ENCODE results near the gene RAD51B.
A peak's percentile ranks its signal among the peaks of the same experiment; 100 is the strongest.

RAD51B gene

DNA sequence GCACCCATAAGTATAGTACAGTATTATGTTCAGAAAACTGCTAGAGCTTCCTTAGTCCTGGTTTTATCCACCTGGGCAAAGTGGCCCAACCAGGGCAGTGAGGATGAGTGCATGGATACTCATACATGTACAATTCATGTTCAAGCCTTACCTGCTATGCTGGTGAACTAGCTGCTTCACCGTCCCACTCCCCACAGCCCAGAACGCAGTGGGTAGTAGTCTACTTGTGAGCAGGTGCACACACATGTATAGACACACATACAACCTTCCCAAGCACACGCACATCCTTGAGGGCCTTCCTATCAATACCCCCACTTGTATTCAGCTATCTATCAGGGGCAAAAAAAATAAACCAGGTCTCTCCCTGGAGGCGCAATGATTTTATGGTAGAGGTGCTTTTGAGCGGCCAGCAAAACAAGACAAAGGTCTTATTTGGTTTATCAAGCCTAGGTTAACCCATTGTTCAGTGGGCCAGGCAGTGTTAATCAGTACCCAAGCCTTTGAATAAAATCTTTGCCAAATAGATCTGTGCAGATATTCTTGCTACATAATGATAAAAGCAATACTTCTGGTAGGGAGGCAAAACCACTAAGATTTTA lies 903.5 kb downstream of the RAD51B start:
- peaks cover 33% of the 10 kb centered on the region for H3K4me1 Mint-ChIP-seq
- H3K9me3 Mint-ChIP-seq: peaks cover 6% of the 10 kb centered on the region
- H3K4me3 Mint-ChIP-seq: no peak overlapping the region
- no peaks in the 10 kb centered on the region for H3K27me3 Mint-ChIP-seq
- H3K27ac Mint-ChIP-seq: no peak overlapping the region
- no peaks in the 10 kb centered on the region for H3K36me3 Mint-ChIP-seq
- ATAC-seq: no peak

DNA sequence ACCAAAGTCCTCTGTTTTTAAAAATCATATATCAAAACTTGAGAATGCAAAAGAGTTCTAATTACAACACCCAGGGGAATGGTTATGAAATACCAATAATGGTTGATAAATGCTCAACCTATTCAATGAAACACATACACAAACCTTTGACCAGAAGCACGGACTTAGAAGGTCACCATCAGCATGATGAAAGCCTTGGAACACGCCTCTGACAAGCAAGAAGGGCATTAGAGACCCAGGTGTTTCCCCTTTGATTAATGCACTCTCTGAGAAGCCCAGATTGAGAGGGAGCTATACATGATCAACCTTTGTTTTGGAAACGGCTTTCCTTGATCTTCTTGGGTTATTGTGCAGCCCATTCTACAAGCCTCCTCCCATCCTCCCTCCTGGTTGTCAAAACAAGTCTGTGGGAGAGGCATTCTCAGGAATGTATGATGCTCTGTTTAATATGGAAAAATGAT lies 904.3 kb downstream of the RAD51B start:
- H3K27ac Mint-ChIP-seq: no peak overlapping the region
- peaks cover 6% of the 10 kb centered on the region for H3K9me3 Mint-ChIP-seq
- no peaks in the 10 kb centered on the region for H3K27me3 Mint-ChIP-seq
- H3K4me3 Mint-ChIP-seq: no peak overlapping the region
- peaks cover 36% of the 10 kb centered on the region for H3K4me1 Mint-ChIP-seq
- H3K36me3 Mint-ChIP-seq: no peaks in the 10 kb centered on the region
- ATAC-seq: no peak

DNA sequence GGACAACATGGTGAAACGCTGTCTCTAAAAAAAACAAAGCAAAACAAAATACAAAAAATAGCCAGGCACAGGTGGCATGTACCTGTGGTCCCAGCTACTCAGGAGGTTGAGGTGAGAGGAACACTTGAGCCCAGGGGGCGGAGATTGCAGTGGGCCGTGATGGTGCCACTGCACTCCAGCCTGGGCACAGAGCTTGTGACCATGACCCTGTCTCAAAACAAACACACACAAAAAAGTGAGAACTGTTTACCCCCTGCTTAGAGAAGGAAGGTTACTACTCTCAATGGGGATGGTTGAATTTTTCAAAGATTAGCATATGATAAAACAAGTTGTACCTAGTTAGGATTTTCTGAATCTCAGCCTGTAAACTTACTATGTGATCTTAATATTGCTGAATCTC lies 905.3 kb downstream of the RAD51B start:
- no peaks in the 10 kb centered on the region for H3K27me3 Mint-ChIP-seq
- ATAC-seq: no peak
- H3K27ac Mint-ChIP-seq: no peak overlapping the region
- no peak overlapping the region for H3K4me3 Mint-ChIP-seq
- H3K4me1 Mint-ChIP-seq: peaks cover 39% of the 10 kb centered on the region
- no peaks in the 10 kb centered on the region for H3K36me3 Mint-ChIP-seq
- H3K9me3 Mint-ChIP-seq: peaks cover 3% of the 10 kb centered on the region

DNA sequence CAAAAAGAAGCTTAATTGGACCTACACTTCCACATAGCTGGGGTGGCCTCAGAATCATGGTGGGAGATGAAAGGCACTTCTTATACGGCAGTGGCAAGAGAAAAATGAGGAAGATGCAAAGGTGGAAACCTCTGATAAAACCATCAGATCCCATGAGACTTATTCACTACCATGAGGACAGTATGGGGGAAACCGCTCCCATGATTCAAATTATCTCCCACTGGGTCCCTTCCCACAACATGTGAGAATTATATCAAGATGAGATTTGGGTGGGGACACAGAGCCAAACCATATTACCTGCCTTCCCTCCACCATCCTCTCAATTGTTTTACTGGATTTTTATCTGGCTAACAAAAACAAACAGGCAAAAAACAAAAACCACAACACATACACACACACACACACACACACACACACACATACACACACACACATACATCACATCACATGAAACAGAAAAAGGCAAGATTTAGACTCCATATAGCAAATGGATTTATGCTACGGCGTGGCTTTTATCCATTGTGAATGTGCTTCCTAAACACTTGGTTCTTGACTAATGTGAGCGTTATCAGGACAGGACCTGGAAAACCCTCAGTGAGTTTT lies 906.6 kb downstream of the RAD51B start:
- Mint-ChIP-seq H3K36me3 (no peaks in the 10 kb centered on the region), H3K4me1 (peaks cover 50% of the 10 kb centered on the region), H3K27ac (no peak overlapping the region), H3K9me3 (peaks cover 3% of the 10 kb centered on the region), H3K4me3 (no peak overlapping the region), H3K27me3 (no peaks in the 10 kb centered on the region)
- no peak for ATAC-seq

DNA sequence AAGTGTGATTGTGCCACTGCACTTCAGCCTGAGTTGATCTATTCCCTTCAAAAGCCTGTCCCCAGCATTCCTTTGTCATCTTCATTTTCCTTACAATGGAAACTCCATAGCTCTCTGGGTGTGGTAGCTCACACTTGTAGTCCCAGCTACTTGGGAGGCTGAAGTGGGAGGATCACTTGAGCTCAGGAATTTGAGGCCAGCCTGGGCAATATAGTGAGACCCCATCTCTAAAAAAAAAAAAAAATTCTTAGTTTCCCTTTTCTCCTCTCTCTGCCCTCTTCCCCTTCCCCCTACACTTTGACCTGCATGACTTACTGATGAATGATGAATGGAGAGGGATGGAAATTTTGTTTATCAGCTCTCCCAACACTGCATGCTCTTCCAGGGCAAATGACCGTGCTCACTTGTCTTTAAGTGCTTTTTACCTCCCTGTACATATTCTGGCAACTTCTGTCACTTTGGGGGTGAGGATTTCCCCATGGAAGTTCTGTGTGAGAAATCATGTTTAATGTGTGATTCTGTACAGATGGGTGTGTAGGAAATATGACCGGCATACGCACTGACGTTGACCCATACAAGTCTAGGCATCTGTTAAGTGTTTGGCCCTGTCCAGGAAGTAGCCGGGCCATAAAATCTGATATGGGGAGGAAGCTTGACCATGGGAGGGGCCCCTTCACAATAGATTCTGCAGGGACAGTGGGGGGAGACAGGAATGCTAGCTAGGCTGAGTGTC lies 907.9 kb downstream of the RAD51B start:
- peaks cover 3% of the 10 kb centered on the region for H3K9me3 Mint-ChIP-seq
- no peaks in the 10 kb centered on the region for H3K27me3 Mint-ChIP-seq
- H3K4me1 Mint-ChIP-seq: peaks cover 58% of the 10 kb centered on the region
- no peak for ATAC-seq
- no peaks in the 10 kb centered on the region for H3K36me3 Mint-ChIP-seq
- H3K27ac Mint-ChIP-seq: peak overlapping the region; percentile 75
- H3K4me3 Mint-ChIP-seq: no peak overlapping the region

DNA sequence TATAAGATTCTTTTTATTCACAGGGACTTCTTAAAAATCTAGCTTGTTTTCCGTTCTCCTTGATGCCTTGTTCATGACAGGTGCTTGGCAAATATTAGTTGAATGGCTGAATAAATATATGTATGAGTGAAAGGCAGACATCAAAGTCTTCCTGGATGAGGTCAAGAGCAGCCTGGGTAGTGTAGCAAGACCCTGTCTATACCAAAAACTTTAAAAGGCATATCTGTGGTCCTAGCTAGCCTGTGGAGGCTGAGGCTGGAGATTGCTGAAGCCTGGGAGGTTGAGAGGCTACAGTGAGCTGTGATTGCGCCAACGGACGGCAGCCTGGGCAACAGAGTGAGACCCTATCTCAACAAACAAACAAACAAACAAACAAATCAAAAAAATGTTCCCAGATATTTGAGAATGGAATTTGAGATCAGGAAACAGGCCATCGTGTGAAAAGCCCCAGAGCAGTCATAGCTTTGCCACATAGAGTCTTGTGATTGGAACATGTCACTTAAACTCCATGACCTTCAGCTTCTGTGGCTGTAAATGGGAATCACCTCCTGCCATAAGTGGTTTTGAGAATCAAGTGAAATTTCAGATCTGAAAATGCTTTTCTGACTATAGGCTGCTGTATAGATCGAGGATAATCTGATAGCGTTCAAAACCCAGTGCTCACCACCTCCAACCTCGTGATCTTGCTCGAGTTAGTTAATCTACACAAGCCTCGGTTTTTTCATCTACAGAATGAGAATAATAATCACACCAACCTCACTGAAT lies 908.9 kb downstream of the RAD51B start:
- peak overlapping the region; percentile 75 for H3K27ac Mint-ChIP-seq
- peak; percentile 52 for ATAC-seq
- no peaks in the 10 kb centered on the region for H3K36me3 Mint-ChIP-seq

DNA sequence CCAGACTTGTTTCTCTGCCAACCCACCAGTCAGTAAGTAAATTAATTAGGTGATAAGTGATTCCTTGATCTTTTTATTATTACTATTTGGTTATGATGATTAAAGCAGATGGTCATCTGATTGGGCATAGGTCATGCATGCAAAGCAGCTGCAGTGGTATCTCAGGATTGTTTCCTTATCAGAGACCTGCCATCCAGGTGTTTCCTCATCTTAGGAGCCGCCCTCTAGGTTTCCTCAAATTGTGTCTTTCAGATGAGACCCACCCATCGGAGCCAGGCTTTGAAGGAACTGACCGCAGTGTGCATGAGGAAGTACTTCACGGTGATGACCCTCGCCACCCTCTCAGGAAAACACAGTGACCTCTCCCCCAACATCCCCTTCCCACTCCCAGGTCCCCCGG lies 910.0 kb downstream of the RAD51B start:
- Mint-ChIP-seq H3K36me3 (no peaks in the 10 kb centered on the region), H3K4me3 (peak overlapping the region; percentile 43), H3K4me1 (peaks cover 79% of the 10 kb centered on the region), H3K27ac (peak overlapping the region; percentile 80), H3K9me3 (peaks cover 3% of the 10 kb centered on the region), H3K27me3 (no peaks in the 10 kb centered on the region)
- no peak for ATAC-seq

More for the DNA sequence above, 908.9 kb downstream of the RAD51B start:
- H3K9me3 Mint-ChIP-seq: peaks cover 3% of the 10 kb centered on the region
- H3K4me1 Mint-ChIP-seq: peaks cover 69% of the 10 kb centered on the region
- H3K4me3 Mint-ChIP-seq: no peak overlapping the region
- no peaks in the 10 kb centered on the region for H3K27me3 Mint-ChIP-seq

DNA sequence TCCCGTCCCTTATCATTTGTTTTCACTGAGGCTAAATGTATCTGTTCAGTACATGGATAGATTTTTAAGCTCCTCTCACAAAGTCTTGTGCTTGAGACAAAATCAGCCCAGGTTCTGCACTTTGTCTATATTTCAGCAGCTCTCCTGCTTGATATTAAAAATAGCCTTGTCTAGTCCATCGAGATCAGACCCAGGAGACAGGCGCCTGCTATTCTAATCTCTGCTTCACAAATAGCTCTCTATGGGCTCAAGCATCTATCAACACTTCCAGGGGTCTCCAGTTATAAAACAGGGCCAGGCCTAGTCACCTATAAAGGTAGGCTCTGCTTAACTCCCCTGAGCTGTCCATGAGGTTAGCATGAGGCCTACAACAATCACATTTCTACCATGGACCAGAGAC lies 910.8 kb downstream of the RAD51B start:
- Mint-ChIP-seq H3K4me1 (peaks cover 87% of the 10 kb centered on the region), H3K36me3 (no peaks in the 10 kb centered on the region), H3K9me3 (peaks cover 3% of the 10 kb centered on the region), H3K27ac (peak overlapping the region; percentile 80), H3K4me3 (no peak overlapping the region), H3K27me3 (no peaks in the 10 kb centered on the region)
- no peak for ATAC-seq

DNA sequence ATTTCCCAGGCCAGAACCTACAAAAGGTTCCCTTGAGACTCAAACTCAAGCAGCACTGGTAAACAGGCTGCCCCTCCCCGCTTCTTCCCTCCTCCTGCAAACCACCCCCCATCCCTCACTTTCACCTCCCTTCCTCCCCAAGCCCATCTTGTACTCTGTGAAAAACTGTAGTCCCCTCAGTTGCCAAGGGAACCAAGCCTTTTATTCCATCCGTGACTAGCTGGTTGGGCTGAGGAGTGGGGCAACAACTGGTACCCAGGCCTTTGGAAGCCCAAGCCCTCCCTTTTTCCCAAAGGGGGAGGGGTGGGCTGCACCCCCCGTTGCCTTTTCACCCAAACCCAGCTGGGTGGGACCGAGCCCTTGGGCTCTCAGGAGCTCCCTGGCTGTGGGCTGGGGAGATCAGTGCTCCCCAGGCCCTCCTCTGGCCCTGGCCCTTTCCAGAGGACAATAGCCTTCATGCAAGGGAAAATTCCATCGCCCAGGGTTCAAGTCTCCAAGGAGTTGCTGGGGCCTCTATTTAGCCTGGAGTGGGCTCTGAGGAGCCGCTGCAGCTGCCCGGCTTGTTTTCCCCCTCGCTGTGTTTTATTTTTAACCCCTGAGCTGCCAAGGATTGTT lies 911.3 kb downstream of the RAD51B start:
- no peak for ATAC-seq
- Mint-ChIP-seq H3K36me3 (no peaks in the 10 kb centered on the region), H3K4me1 (peaks cover 87% of the 10 kb centered on the region), H3K27ac (peak overlapping the region; percentile 80), H3K4me3 (no peak overlapping the region), H3K27me3 (no peaks in the 10 kb centered on the region), H3K9me3 (peaks cover 3% of the 10 kb centered on the region)

DNA sequence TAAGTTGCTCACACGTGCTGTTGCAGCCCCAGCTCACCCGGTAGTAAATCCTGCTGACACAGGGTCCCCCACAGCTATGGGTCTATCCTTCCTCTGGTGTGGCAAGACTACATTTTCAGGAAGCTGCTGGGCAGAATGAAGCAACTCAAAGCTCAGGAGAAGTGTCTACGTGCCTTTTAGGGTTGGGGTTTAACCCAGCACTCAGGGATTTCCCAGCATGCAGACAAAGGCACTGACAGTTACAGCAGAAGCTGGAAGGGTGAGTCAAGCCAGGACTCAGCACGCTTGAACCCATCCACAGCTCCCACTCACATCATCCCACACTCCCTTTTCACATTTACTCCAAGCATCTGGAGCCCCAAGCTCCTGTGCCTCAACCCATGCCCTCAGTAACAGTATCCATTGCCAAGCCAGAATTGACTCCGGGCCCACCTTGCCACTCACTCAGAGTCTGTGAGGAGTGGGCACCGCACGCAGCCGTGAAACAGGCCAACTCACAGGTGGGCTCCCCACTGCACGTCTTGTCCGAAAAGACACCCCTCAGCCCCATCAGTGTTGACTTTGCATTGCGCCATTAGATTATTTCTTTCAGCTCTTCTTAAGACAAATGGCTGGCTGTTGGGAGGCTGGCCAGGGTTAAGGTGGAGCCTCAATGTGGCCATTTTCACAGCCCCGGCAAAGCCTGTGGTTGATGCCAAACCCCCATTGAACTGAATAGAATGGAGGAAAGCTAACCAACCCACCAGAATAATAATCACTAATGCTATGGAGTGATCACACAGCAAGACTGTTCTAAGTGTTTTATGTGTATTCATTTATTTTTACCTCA lies 913.7 kb downstream of the RAD51B start:
- peak overlapping the region; percentile 42 for H3K4me3 Mint-ChIP-seq
- H3K27me3 Mint-ChIP-seq: no peaks in the 10 kb centered on the region
- peak overlapping the region; percentile 68 for H3K27ac Mint-ChIP-seq
- peaks cover 87% of the 10 kb centered on the region for H3K4me1 Mint-ChIP-seq
- ATAC-seq: peak; percentile 70
- H3K9me3 Mint-ChIP-seq: no peaks in the 10 kb centered on the region
- no peaks in the 10 kb centered on the region for H3K36me3 Mint-ChIP-seq

DNA sequence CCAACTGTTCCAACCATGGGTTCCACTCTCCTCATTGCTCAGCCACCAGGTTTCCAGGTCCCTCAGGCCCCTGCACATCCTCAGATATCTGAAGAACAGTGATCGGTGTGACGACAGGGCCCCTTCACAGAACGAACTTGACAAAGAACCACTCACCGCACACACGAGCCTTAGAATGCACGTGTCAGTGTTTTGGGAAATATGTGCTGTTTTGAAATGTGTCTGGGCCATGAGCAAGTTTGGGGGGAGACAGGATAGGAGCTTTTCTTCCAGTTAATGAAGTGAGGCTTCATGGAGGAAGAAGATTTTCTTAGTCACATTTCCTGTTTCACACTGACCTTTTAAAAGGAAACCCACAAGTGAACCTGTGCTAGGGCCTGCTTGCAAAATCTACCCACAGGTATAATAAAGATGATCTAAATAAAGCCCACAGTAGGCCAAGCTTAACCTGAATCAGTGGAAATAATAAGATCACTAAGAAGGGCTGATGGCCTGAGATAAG lies 914.7 kb downstream of the RAD51B start:
- ATAC-seq: peak; percentile 84
- Mint-ChIP-seq H3K4me1 (peaks cover 87% of the 10 kb centered on the region), H3K27me3 (no peaks in the 10 kb centered on the region), H3K9me3 (no peaks in the 10 kb centered on the region), H3K4me3 (peak overlapping the region; percentile 48), H3K27ac (peak overlapping the region; percentile 68), H3K36me3 (no peaks in the 10 kb centered on the region)

DNA sequence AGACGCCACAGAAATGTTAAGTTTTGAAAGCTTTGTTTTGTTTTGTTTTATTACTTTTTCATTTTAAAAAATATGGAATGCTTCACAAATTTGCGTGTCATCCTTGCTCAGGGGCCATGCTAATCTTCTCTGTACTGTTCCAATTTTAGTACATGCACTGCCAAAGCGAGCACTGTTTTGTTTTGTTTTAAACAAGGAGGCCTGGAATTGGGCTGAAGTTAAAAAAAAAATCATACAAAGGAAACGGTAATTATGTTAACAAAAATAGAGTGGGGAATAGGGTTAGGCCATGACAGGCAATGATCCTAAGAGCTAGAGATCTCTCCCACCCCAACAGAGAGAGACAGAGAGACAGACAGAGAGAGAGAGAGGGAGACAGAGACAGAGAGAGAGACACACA lies 916.3 kb downstream of the RAD51B start:
- Mint-ChIP-seq H3K9me3 (no peaks in the 10 kb centered on the region), H3K4me1 (peaks cover 81% of the 10 kb centered on the region), H3K36me3 (no peaks in the 10 kb centered on the region), H3K4me3 (peak overlapping the region; percentile 0), H3K27me3 (no peaks in the 10 kb centered on the region), H3K27ac (peak overlapping the region; percentile 68)
- ATAC-seq: no peak

DNA sequence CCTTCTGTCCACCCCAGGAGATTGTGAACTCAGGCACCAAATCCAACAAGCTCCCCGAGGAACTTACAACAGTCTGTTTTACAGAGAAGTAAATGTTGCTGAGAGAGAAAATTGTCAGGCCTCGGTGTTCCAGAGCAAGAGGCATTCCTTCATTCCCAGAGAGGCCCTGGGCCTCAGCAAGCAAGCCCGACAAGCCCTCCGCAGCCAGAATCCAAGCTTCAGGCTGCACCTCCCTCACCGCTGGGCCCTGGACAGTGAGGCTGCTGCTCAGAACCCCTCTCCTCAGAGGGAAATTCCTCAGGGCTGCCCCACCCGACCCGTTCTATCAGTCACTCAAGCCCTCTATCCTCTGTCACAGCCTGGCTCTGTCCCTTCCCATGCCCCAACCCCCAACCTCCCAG lies 916.9 kb downstream of the RAD51B start:
- Mint-ChIP-seq H3K4me3 (no peak overlapping the region), H3K27ac (peak overlapping the region; percentile 68), H3K27me3 (no peaks in the 10 kb centered on the region)

DNA sequence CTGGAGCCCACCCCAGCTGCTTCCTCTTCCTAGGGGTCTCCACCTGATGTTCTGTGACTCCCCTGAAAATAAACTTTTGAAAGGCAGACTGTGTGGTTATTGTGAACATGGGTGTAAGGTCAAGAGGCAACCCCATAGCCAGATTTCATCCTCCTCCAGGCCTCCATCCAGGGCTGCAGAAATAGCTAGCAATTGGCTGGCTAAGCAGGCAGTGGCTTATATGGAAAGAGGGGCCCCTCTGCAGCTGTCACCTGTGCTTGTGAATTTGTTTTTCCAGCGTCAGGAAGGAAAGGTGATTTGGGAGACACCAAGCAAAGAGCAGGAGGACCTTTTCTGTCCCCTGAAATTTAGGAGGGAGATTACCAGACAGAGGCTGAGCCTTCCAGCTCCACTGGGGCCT lies 917.5 kb downstream of the RAD51B start:
- H3K9me3 Mint-ChIP-seq: no peaks in the 10 kb centered on the region
- no peaks in the 10 kb centered on the region for H3K36me3 Mint-ChIP-seq
- peaks cover 86% of the 10 kb centered on the region for H3K4me1 Mint-ChIP-seq
- no peak overlapping the region for H3K4me3 Mint-ChIP-seq
- no peak for ATAC-seq
- H3K27ac Mint-ChIP-seq: peak overlapping the region; percentile 68
- no peaks in the 10 kb centered on the region for H3K27me3 Mint-ChIP-seq

More for the DNA sequence above, 916.9 kb downstream of the RAD51B start:
- no peaks in the 10 kb centered on the region for H3K36me3 Mint-ChIP-seq
- peaks cover 81% of the 10 kb centered on the region for H3K4me1 Mint-ChIP-seq
- ATAC-seq: no peak
- H3K9me3 Mint-ChIP-seq: no peaks in the 10 kb centered on the region
